Cardiac fibroblast (primary cell): ENCODE measurements around the gene CCDC177.
A peak's percentile ranks its signal among the peaks of the same experiment; 100 is the strongest.

ENCODE experiments used
- DNase-seq, 2 donors: peaks; one replicate each; pipeline versions ENCODE4 v3.0.0 to v3.0.0-alpha.2; 2010; ENCODE audit warnings: low read depth in 2 of 2
- H3K4me3 ChIP-seq, 2 donors: replicated peaks in 1 of 2; 1 replicate in 1 of 2; 2 replicates in 1 of 2; pipeline ENCODE4 v1.5.1; 2011; ENCODE audit warnings: low read depth in 2 of 2, low read length in 2 of 2, mild to moderate bottlenecking in 2 of 2, moderate library complexity in 1 of 2
- TF ChIP-seq, protein P1 (sequence below): IDR thresholded peaks from one replicate; pipeline ENCODE4 v1.5.1; 2011; ENCODE audit warnings: low read depth, mild to moderate bottlenecking, low read length, inconsistent platforms

Gene CCDC177

DNA sequence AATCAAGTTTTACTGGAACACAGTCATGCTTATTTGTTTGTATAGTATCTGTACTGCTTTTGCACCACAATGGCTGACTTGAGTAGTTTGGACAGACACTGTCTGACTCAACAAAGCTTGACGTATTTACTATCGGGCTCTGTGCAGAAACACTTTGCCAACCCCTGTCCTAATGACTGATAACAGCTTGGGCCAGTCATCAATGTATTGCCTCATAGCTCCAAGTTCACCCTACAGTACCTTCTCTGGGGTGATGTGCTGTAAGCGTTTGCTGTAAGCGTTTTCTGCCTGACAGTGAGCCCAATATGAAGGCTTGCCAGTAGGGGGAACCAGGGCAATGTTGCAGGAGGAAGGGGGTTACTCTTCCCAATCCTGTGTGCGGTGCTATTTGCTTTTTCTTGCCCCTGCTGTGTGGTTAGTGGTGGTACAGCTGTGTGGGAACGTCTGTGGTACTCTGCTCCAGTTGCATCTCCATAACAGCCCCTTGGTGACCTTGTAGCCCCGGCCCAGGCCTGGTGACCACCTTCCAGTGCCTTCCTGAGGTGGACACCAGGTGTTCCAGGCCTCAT, 5.4 kb upstream of the CCDC177 start:
- no peak overlapping the region for H3K4me3 ChIP-seq
- peak; percentile 98 to 99 for DNase-seq
- TF ChIP-seq, protein P1, sequence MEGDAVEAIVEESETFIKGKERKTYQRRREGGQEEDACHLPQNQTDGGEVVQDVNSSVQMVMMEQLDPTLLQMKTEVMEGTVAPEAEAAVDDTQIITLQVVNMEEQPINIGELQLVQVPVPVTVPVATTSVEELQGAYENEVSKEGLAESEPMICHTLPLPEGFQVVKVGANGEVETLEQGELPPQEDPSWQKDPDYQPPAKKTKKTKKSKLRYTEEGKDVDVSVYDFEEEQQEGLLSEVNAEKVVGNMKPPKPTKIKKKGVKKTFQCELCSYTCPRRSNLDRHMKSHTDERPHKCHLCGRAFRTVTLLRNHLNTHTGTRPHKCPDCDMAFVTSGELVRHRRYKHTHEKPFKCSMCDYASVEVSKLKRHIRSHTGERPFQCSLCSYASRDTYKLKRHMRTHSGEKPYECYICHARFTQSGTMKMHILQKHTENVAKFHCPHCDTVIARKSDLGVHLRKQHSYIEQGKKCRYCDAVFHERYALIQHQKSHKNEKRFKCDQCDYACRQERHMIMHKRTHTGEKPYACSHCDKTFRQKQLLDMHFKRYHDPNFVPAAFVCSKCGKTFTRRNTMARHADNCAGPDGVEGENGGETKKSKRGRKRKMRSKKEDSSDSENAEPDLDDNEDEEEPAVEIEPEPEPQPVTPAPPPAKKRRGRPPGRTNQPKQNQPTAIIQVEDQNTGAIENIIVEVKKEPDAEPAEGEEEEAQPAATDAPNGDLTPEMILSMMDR, result peak; percentile 90

DNA sequence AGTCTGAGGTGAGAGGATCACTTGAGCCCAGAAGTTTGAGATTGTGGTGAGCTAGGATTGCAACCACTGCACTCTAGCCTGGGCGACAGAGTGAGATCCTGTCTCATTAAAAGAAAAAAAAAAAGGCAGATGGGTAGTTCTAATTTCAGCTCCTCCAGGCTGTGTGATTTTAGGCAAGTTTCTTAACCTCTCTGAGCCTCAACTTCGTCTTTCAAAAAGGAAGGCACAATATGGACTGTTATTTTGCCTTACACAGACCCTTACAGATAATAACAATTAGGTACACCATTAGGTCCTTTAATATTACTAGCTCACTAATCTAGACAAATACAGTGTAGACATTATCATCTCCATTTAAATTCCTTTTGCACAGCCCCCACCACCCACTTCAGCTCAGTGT, 4.8 kb upstream of the CCDC177 start:
- no peak for DNase-seq
- TF ChIP-seq, protein P1, result no peak
- H3K4me3 ChIP-seq, result no peak overlapping the region

DNA sequence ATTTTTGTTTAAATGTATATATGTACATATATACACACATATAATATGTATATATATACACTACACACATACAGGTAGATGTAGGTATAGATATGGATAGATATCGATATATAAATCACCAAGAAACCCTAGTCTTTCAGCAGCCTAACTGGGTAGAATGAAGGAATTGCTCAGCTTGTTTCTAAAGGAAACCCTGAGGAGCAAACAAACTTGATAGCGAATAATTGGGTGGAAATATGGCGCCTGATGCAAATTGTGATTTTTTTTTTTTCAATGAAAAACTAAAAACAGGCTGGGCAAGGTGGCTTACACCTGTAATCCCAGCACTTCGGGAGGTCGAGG, 254 bp upstream of the CCDC177 start:
- no peak for DNase-seq
- H3K4me3 ChIP-seq, result no peak overlapping the region
- TF ChIP-seq, protein P1, result no peak

DNA sequence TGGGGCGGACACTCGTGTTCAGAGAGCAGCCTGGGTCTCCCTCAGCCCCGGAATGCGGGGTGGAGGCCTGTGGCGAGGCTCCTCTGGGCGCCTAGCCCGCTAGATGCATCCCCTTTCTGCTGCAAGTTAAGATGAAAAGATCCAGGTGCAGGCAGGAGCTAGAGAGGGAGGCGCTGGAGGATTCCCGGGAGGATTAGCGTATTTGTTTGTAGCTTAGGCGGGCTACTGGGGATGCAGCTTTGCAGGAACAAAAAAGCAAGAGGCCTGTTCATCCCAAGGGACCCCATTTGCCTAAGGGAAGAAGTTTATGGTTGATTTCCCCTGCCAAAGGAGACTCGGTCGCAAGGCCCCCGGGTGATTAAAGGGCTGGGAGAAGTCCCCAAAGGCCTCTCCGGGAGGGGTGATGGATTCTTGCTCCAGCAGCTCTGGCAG, 824 bp downstream of the CCDC177 start:
- DNase-seq, result no peak
- no peak overlapping the region for H3K4me3 ChIP-seq
- TF ChIP-seq, protein P1, result no peak

DNA sequence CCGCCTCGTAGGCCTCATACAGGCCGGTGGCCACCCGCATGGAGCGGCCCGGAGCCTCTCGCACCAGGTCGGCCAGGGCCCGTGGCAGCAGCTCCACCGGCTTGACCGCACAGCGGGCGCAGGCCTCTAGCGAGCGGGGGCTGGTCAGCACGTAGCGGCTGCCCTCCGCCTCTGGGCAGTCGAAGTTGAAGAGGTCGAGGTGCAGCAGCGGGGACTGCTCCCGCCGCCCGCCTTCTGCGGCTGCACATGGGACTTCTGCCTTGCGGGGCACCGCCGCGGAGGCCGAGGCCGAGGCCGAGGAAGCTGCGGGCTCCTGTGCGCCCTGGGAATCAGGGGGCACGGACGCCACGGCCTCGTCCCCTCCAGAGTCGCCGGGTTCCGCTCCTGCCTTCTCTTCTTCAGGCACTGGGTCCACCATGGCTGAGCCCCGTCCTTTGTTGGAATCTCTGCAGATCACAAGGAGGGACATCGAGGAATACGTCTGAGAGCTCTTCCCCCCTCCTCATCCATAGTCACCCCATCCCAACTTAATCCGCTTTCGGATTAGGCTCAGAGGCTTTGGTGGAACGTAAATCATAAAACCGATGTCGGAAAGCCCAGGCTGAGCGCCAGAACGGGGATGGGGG, 1.4 kb downstream of the CCDC177 start:
- TF ChIP-seq, protein P1, result no peak
- H3K4me3 ChIP-seq, result no peak overlapping the region
- no peak for DNase-seq

DNA sequence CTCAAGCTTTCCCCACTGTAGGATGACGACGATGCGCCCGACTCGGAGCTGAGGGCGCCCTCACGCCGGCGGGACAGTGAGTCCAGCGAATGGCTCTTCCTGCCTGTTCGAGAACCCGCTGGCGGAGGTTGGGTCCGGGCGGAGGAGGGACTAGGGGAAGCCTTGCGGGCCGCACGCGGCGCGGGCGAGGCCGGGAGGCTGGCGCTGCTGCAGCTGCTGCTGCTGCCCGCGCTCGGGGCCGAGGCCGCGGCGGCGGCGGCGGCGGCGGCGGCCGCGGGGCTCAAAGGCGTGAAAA, 1.9 kb downstream of the CCDC177 start:
- no peak overlapping the region for H3K4me3 ChIP-seq
- TF ChIP-seq, protein P1, result no peak
- no peak for DNase-seq
